Measurements from ENCODE around the gene CCL4. TPM values are rescaled to one million over a fixed set of nuclear protein-coding genes. Genes with fewer than 3 reads are reported as not detected.

The CCL4 gene
- total RNA-seq, 2 experiments from 2014 or later = 2,428 to 2,431 TPM

DNA sequence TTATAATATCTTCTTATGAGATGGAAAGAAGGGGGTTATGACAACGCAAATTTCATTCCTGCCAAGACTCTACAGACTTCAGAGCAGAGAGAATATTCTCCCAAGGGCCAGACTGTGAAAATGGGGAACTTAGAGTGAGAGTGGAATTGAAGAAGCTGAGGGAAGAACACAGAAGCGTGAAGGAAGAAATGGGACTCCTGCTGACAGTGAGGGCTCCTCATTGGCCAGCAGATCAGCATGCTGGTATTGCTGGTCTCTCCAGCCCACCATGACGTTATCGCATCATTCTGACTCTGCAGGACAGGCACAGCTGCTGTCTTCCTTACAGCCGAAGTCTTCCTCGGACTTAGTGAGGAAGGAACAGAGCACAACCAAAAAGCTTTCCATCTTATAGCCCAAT is 24.3 kb downstream of the CCL4 start:
- POLR2A ChIA-PET = no interaction called here
- CTCF ChIA-PET = interaction anchor here (0.9 kb wide), 1 partner anchor 21 kb away, joined by 4 read pairs; no protein-coding TSS in a partner anchor

DNA sequence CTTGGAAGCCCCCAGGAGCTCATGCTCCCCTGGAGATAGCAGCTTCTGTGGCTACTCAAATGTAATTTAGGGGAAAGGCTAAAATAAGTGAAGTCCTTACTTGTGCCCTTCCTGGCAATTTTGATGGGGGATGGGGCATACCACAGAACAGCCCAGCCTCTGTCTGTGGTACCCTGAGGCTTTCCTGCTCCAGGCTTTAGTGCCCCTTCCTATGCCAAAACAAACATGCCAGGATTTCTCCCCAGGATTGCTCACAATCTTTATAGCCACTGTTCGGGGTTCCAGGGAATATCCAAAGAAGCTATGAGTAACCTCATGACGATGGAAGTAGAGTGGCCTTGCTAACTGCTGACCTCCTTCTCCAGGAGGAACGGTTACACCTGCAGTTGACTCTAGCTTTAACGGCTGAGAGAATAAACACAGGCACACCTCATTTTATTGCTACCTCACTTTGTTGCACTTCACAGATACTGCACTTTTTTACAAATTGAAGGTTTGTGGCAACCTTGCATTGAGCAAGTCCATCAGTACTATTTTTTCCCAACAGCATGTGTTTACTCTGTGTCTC is 24.9 kb downstream of the CCL4 start:
- ChIA-PET POLR2A (no interaction called here), CTCF (interaction anchor here (0.9 kb wide), 1 partner anchor 20 kb away, joined by 4 read pairs; no protein-coding TSS in a partner anchor)

DNA sequence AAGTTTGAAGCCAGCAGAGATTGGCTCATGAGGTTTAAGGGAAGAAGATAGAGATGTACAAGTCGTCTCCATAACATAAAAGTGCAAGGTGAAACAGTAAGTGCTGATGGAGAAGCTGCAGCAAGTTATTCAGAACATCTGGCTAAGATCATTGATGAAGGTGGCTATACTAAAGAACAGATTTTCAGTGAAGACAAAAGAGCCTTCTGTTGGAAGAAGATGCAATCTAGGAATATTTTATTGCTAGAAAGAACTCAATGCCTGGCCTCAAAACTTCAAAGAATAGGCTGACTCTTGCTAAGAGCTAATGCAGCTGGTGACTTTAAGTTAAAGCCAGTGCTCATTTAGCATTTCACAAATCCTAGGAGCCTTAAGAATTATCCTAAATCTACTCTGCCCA is 26.0 kb downstream of the CCL4 start:
- CTCF ChIA-PET = interaction anchor here (0.6 kb wide), 1 partner anchor 123 kb away, joined by 3 read pairs; no protein-coding TSS in a partner anchor
- POLR2A ChIA-PET = no interaction called here

DNA sequence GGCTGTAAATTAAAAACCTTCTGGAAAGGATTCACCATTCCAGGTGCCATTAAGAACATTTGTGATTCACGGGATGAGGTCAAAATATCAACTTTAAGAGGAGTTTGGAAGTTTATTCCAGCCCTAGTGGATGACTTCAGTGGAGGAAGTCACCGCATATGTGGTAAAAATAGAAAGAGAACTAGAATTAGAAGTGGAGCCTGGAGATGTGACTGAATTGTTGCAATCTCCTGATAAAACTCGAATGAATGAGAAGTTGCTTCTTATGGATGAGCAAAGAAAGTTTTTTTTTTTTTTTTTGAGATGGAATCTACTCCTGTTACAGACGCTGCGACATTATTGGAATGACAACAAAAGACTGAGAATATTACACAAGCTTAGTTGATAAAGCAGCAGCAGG is 26.7 kb downstream of the CCL4 start:
- POLR2A ChIA-PET = no interaction called here
- CTCF ChIA-PET = interaction anchor here (0.7 kb wide), 1 partner anchor 152 kb away, joined by 4 read pairs; no protein-coding TSS in a partner anchor

DNA sequence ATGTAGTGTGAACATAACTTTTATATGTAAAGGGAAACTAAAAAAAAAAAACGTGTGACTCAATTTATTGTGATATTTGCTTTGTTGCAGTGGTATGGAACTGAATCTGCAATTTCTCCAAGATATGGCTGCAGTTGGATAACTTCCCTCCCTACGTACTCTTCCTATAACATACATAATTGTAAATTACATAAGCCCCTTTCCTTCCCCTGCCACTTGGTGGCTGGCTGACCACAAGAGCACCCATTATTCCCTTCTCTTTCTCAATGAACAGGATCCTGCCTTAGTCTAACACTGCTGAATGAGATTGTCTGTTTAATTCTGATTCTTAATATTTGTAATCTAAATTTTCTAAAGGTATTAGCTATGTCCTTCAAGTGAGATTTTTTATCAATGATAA is 27.8 kb downstream of the CCL4 start:
- CTCF ChIA-PET = interaction anchor here (2.8 kb wide), 1 partner anchor 18 kb away, joined by 13 read pairs; no protein-coding TSS in a partner anchor
- POLR2A ChIA-PET = no interaction called here

DNA sequence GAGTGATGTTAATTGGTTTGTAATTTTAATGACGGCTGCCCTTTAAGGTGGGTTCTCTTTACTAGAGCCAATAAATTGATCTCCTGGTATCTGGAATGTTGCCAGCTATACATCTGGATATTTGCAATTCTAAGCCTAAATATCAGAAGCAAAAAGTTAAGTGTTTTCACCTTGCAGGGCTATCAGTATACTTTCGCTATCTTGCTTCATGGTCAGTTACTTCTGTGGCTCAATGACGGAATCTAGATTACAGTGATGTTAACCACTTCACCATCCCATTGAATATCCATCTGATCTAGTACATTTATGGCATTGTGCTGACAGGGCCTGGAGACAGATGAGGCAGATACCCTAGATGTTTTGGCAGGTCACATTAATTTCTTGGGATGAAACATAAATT is 28.3 kb downstream of the CCL4 start:
- CTCF ChIA-PET = interaction anchor here (1.4 to 2.8 kb wide), 2 partner anchors 15 to 17 kb away, joined by 4 to 13 read pairs; no protein-coding TSS in a partner anchor

DNA sequence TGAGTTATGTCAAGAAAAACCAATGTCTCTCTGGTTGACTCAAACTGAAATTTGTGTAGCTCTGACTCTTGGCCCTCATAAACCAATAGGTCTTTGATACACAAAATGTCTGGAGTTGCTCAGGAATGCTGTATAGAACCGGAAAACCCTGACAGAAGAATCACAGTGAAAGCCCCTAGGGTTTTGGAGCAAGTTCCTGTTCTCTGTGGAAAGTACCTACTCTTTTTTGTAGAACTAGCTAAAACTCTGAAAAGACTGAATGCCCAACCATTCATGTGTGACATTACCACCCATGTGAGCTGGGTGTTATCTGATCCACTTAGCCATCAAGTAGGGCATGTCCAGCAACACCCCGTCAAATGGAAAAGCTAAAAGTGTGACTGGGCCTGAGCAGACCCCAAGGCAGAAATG is 28.8 kb downstream of the CCL4 start:
- POLR2A ChIA-PET = no interaction called here
- CTCF ChIA-PET = interaction anchor here (1.4 to 2.8 kb wide), 2 partner anchors 14 to 17 kb away, joined by 4 to 13 read pairs; no protein-coding TSS in a partner anchor

More for the DNA sequence above, 28.3 kb downstream of the CCL4 start:
- POLR2A ChIA-PET = no interaction called here

DNA sequence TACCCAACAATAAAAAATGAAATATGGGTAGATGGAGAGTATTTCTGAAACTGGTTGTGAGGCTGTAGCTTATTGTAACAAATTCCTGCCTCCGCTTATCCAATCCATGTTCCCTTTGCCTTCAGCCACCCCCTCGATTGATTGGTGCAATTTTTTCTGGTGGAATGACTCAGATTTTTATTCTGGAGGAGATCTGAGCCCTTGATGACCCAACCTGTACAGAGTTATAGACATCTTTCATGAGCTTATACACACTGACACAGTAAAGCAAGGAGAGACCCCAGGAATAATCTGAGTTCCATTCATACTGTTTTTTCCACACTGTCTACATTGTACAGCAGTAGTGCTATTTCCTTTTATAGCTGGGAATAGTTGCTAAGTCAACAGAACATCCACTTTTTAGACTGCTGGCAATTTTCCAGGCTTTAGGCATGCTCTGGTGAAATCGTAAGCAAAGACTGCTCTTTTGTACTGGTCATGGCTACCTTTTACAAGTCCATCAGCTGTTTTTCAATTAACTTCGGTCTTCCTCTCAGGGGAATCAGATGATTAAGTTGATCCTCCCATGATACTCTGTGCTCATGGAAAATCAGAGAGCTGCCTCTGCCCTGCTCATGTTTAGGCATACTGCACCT is 30.1 kb downstream of the CCL4 start:
- ChIA-PET CTCF (interaction anchor here (1.4 to 2.8 kb wide), 2 partner anchors 15 to 16 kb away, joined by 3 to 13 read pairs; no protein-coding TSS in a partner anchor), POLR2A (no interaction called here)

DNA sequence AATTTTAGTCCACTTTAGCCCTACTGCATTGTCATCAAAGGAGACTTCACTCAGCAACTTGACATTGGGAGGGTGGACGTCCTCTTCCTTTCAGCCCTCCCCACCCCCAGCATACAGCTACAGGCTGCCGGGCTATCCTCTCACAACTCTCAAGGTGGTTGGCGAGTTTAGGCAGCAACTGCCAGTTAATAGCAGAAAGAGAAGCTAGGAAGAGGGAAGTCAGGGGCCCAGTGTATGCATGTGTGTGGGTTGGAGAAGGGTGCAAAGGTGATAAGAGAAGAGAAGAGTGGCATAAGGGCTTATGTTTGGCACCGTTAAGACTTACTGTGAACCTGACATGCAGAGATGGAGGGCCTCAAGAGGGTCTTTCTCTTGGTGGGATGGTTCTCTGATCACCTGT is 31.8 kb downstream of the CCL4 start:
- ChIA-PET CTCF (interaction anchor here (1.5 kb wide), 1 partner anchor 13 kb away, joined by 3 read pairs; no protein-coding TSS in a partner anchor), POLR2A (no interaction called here)

DNA sequence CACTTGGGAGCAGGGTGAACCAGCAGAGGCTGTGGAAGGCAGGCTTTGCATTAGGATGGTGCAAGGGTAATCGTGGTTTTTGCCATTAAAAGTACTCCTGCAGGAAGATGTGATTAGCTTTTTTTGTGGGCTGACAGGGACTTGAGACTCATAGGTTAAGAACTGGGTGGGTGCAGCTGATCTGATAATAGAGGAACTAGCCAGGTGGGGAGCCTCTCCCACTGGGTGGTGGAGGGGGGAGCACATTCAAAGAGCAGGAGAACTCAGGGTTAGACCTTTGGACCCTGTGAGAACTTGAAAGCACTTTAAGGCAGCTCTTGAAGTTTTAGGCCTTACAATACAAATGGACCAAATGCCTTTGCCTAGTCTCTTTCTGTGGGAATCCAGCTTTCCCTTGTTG is 32.4 kb downstream of the CCL4 start:
- ChIA-PET CTCF (interaction anchor here (1.5 kb wide), 1 partner anchor 12 kb away, joined by 3 read pairs; no protein-coding TSS in a partner anchor), POLR2A (no interaction called here)

DNA sequence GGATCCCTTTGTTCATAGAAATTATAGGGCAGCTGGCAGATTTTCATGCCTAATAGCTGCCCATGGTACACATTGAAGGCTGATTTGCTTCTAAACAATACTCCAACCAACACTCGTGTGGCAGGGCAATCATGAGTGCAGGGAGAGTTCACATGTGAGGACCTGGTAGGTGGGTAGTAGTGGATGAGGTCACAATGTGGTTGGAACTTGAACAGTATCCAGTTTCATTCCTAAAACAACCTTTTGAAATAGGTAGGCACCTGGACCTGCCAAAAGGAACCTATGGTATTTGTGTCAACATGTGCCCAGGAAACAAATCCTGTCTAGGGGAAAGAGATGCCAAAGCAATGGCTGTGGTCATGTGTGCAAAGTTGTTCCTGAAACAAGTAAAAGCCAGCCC is 32.8 kb downstream of the CCL4 start:
- CTCF ChIA-PET = interaction anchor here (1.5 kb wide), 1 partner anchor 12 kb away, joined by 3 read pairs; no protein-coding TSS in a partner anchor
- POLR2A ChIA-PET = no interaction called here

DNA sequence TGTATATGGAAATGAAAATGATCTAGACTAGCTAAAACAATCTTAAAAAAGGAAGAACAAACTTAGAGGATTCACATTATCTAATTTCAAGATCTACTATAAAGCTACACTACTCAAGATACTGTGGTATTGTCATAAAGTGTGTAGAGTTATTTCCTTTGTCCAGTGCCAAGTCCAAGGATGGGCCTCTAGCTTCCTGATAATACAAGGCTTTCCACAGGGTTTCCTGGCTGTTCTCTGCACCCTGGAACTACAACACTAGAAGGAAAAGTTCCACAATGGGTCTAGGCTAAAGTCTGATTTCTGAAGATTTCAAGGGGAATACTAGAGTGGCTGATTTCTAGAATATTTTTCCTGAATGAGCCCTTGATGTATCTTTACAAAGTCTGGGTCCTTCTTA is 38.6 kb downstream of the CCL4 start:
- ChIA-PET POLR2A (interaction anchor here (0.7 kb wide), 1 partner anchor 167 kb away, joined by 3 read pairs; no protein-coding TSS in a partner anchor), CTCF (no interaction called here)

DNA sequence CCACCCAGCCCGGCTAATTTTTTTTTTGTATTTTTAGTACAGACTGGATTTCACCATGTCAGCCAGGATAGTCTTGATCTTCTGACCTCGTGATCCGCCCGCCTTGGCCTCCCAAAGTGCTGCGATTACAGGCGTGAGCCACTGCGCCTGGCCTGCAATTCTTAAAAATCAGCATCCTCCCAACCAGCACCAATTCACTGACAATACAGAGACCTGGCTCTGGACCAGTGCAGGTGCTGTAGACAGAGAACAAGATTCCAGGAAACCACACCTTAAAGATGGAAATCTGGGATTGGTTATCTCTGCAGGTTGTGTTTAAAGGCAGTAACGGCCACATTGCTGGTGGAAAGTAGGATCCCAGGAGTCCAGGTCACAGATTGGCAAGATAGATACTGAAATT is 39.2 kb downstream of the CCL4 start:
- CTCF ChIA-PET = interaction anchor here (1.2 kb wide), 1 partner anchor 167 kb away, joined by 3 read pairs; no protein-coding TSS in a partner anchor
- POLR2A ChIA-PET = interaction anchor here (0.7 kb wide), 1 partner anchor 167 kb away, joined by 3 read pairs; no protein-coding TSS in a partner anchor

DNA sequence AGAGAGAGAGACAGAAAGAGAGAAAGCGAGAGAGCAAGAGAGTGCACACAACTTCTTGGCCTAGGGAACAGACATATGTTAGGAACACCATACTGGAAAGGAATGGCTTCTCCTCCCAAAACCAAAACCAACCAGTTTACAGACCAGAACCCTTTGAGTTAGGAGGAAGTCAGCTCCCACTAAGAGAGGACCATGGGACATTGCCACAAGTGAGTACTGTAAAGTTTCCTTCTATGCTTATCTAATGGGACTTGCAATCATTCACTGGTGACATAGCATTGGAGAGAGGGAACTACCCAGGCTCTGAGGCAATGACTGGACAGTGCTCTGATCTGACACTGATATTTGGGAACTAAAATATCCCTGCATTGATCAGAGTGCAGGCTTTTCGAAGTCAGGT is 40.4 kb downstream of the CCL4 start:
- ChIA-PET POLR2A (no interaction called here), CTCF (interaction anchor here (1.4 kb wide), 1 partner anchor 71 kb away, joined by 3 read pairs; no protein-coding TSS in a partner anchor)

DNA sequence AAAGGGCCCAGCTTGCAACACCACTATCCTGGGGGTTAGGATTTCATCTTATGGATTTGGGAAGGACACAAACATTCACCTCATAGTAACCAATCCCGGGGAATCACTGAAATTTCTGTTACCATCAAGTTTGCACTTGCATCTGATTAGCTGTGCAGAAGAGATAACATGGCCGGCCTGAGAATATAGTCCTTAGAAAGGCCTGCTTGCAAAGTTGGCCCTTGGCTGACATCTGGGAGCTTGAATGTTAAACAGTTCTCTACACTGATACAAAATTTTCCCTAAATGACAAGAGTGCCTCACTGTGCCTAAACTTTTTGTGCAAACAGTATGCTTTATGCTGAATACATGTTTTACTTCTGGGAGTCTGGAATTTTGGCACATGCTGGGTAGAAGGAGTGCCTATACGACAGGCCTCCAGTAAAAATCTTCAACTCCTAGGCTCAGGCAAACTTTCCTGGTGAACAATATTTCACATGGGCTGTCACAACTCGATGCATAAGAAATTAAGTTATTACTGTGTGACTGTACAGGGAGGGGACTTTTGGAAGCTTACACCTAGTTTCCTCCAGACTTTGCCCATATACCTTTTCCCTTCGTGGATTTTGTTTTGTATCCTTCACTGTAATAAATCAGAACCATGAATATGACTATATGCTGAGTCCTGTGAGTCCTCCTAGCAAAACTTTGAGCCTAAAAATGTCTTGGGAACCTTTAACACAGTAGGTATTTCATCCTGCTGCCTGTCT is 41.5 kb downstream of the CCL4 start:
- ChIA-PET CTCF (interaction anchor here (0.6 to 1.4 kb wide), 3 partner anchors 72 to 267 kb away, joined by 3 to 5 read pairs (median 4); no protein-coding TSS in a partner anchor), POLR2A (interaction anchor here (1.0 kb wide), 1 partner anchor 55 kb away, joined by 3 read pairs; the partner anchor contains the start of gene CCL3)

DNA sequence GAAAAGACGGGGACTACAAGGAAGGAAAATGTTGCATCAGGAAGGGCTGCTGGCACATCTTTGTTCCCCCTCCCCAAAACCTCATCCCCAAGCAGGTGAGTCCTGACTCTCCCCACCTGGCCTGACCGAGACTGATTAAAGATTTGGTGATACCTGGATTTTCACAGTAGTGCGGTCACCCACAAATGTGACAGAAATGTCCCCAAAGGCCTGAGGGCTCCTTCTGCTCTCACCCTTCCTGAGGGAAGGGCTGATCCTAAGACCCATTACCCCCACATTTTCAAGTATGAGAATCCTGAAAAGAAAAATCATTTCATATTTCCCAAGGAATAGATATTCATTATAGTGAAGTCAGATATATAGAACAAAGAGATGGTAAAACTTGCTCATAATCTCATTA is 44.0 kb downstream of the CCL4 start:
- POLR2A ChIA-PET = no interaction called here
- CTCF ChIA-PET = interaction anchor here (1.3 kb wide), 1 partner anchor 178 kb away, joined by 5 read pairs; no protein-coding TSS in a partner anchor

DNA sequence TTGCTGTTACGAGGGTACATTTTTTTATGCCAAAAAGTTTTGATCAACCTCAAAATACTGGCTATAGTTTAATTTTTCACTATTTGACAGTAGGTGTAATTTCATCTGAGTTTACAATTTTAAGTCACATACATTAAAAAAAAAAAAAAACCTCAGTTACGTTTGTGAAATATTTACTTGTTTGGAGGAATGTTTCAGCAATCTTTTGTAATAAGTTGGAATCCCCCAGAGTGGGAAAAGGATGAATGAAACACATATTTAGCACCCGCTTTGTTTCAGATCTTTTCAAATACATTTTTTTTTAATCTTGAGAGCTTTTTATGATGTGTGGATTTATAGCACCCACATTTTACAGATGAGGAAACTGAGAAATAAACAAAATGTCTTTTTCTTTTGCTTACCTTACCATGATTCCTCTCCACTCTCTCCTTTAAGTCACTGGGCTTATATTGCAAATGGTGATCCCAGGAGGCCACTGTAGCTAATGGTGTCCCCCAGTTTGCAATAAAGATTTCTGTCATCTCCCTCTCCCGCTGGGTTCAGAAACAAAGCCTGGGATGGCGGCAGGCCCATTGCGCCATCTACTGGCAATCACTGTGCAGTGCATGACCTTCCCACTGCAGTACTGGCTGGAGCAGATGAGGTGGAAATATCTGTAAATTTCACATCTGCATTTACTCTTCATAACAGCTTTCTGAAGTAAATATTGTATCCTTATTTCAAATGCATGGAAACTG is 45.1 kb downstream of the CCL4 start:
- POLR2A ChIA-PET = interaction anchor here (0.5 to 1.2 kb wide), 2 partner anchors 46 to 199 kb away, joined by 6 read pairs; partner anchors contain the start of gene CCL4
- CTCF ChIA-PET = interaction anchor here (0.7 to 3.2 kb wide), 27 partner anchors 13 to 334 kb away, joined by 3 to 43 read pairs (median 4); partner anchors contain the start of genes CCL16 and CCL3

DNA sequence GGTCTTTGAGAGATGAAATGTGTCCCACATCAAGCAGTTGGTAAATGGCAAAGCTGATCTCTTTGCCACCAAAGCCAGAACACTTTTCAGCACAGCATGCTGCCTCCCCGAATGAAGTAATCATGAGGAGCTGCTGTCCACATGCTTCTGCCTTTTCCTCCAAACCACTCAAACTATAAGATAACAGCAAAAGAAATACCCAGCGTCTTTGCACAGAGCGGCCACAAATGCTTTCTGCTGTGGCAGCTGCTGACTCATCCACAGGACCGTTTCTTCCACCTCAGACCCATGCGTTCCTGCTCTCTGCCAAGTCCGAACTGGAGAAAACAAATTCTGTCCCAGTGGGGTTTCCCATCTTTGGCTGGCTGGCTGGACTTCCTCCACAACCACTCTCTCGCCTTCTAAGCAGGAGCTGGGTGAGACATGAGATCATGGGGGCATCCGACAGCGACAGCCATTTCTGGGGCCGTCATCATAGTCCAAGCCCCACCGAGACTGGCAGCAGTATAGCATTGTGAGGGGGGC is 45.7 kb downstream of the CCL4 start:
- ChIA-PET CTCF (interaction anchor here (0.6 to 3.2 kb wide), 22 partner anchors 16 to 333 kb away, joined by 3 to 43 read pairs (median 4); partner anchors contain the start of genes CCL16 and CCL3), POLR2A (interaction anchor here (0.5 to 1.2 kb wide), 2 partner anchors 46 to 200 kb away, joined by 6 read pairs; partner anchors contain the start of gene CCL4)

All from activated CD8-positive, alpha-beta memory T cell treated with anti-CD3 and anti-CD28 coated beads for 36 hours (primary cell).